H1 (cell line): ENCODE results near the gene ZNF423. TPM values are rescaled to one million over a fixed set of nuclear protein-coding genes. Genes with fewer than 3 reads are reported as not detected.

Experiments
- ASH2L ChIP-seq: fragments of 200-600, 300-600 bp; sonication (generic); IDR thresholded peaks from one replicate; pipeline ENCODE4 v1.7.1; 2017; ENCODE audit warnings: low read length
- BCL11A ChIP-seq, 2 experiments: IDR thresholded peaks; one replicate each; pipeline ENCODE4 v1.6.1; 2011; ENCODE audit warnings: low read depth in 2 of 2, low read length in 2 of 2, mild to moderate bottlenecking in 2 of 2
- BRCA1 ChIP-seq: IDR thresholded peaks from 2 replicates; pipeline ENCODE4 v1.6.1; 2012; ENCODE audit warnings: low read depth, low read length, improper control_type of control experiment
- HDAC2 ChIP-seq, 2 experiments: fragments of 300-600 bp in 1 of 2; sonication (generic) in 1 of 2; IDR thresholded peaks; 2 replicates each; pipeline ENCODE4 v1.6.1; 2011 to 2012; ENCODE audit warnings: low read depth in 2 of 2, low read length in 2 of 2, mild to moderate bottlenecking in 2 of 2, moderate library complexity in 2 of 2, borderline replicate concordance in 1 of 2, inconsistent platforms in 1 of 2
- JUN ChIP-seq: IDR thresholded peaks from 2 replicates; pipeline ENCODE4 v1.6.1; 2011; ENCODE audit warnings: low read depth, mild to moderate bottlenecking, improper control_type of control experiment, low read length
- SRF ChIP-seq: IDR thresholded peaks from 2 replicates; pipeline ENCODE4 v1.6.1; 2011; ENCODE audit warnings: mild to moderate bottlenecking, low read depth, low read length, moderate library complexity
- TEAD4 ChIP-seq: IDR thresholded peaks from 2 replicates; pipeline ENCODE4 v1.6.1; 2012; ENCODE audit warnings: low read depth, low read length, inconsistent platforms, mixed read lengths
- polyA plus RNA-seq, 7 experiments: library from polyadenylated mRNA; depleted of rRNA in 3 of 7; stranded (reverse) in 5 of 7; unstranded in 2 of 7; fragments of >200 nt in 5 of 7; fragments of 200-250 nt in 2 of 7; gene quantifications; 1 replicate in 5 of 7; 2 replicates in 1 of 7; 4 replicates in 1 of 7; pipeline versions ENCODE4 v1.2.1 to v1.2.3, GENCODE V29; 2011 to 2013; ENCODE audit warnings: missing spikeins in 2 of 7, mixed read lengths in 2 of 7
- total RNA-seq: library from RNA; stranded (reverse); fragmentation: NEBNext Ultra II Directional; extraction: Animal tissue kit (Norgen Biotek cat#: 25700); gene quantifications from 2 replicates; pipeline ENCODE4 v1.2.1, GENCODE V29; 2021
- TF ChIP-seq, protein P1 (sequence below): fragments of 300-600 bp; sonication (generic); IDR thresholded peaks from 2 replicates; pipeline ENCODE4 v1.7.1; 2012; ENCODE audit warnings: low read length, moderate library complexity, mild to moderate bottlenecking, inconsistent platforms; ENCODE audit not compliant: insufficient replicate concordance
- TF ChIP-seq, protein P2 (sequence below): IDR thresholded peaks from 2 replicates; pipeline ENCODE4 v1.6.1; 2011; ENCODE audit warnings: low read length, improper control_type of control experiment

The ZNF423 gene
- total and polyA plus RNA-seq, 2 of the 8 experiments (the other 6 are each of a cell fraction or from before 2014, with no cell fraction given) = 38.2 to 52.3 TPM

DNA sequence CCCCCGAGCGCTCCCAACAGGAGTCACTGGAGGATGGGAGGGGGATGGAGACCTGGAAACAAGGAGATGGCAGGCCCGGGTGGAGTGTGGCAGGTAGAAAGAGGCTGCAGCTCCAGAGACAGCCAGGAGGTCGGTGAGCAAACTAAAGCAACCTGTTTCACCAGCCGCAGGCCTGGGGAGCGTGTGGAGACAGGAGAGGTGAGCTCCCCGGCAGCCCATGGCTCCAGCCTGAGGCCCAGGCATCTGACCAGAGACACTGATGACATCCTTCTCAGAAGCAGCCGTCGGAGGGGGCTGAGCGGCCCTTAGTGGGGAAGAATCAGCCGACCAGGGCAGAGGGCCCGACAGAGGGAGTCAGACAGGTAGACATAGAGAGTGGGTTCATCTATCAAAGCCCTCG lies 165.1 kb downstream of the ZNF423 start (continued):
- TF ChIP-seq, protein P1, sequence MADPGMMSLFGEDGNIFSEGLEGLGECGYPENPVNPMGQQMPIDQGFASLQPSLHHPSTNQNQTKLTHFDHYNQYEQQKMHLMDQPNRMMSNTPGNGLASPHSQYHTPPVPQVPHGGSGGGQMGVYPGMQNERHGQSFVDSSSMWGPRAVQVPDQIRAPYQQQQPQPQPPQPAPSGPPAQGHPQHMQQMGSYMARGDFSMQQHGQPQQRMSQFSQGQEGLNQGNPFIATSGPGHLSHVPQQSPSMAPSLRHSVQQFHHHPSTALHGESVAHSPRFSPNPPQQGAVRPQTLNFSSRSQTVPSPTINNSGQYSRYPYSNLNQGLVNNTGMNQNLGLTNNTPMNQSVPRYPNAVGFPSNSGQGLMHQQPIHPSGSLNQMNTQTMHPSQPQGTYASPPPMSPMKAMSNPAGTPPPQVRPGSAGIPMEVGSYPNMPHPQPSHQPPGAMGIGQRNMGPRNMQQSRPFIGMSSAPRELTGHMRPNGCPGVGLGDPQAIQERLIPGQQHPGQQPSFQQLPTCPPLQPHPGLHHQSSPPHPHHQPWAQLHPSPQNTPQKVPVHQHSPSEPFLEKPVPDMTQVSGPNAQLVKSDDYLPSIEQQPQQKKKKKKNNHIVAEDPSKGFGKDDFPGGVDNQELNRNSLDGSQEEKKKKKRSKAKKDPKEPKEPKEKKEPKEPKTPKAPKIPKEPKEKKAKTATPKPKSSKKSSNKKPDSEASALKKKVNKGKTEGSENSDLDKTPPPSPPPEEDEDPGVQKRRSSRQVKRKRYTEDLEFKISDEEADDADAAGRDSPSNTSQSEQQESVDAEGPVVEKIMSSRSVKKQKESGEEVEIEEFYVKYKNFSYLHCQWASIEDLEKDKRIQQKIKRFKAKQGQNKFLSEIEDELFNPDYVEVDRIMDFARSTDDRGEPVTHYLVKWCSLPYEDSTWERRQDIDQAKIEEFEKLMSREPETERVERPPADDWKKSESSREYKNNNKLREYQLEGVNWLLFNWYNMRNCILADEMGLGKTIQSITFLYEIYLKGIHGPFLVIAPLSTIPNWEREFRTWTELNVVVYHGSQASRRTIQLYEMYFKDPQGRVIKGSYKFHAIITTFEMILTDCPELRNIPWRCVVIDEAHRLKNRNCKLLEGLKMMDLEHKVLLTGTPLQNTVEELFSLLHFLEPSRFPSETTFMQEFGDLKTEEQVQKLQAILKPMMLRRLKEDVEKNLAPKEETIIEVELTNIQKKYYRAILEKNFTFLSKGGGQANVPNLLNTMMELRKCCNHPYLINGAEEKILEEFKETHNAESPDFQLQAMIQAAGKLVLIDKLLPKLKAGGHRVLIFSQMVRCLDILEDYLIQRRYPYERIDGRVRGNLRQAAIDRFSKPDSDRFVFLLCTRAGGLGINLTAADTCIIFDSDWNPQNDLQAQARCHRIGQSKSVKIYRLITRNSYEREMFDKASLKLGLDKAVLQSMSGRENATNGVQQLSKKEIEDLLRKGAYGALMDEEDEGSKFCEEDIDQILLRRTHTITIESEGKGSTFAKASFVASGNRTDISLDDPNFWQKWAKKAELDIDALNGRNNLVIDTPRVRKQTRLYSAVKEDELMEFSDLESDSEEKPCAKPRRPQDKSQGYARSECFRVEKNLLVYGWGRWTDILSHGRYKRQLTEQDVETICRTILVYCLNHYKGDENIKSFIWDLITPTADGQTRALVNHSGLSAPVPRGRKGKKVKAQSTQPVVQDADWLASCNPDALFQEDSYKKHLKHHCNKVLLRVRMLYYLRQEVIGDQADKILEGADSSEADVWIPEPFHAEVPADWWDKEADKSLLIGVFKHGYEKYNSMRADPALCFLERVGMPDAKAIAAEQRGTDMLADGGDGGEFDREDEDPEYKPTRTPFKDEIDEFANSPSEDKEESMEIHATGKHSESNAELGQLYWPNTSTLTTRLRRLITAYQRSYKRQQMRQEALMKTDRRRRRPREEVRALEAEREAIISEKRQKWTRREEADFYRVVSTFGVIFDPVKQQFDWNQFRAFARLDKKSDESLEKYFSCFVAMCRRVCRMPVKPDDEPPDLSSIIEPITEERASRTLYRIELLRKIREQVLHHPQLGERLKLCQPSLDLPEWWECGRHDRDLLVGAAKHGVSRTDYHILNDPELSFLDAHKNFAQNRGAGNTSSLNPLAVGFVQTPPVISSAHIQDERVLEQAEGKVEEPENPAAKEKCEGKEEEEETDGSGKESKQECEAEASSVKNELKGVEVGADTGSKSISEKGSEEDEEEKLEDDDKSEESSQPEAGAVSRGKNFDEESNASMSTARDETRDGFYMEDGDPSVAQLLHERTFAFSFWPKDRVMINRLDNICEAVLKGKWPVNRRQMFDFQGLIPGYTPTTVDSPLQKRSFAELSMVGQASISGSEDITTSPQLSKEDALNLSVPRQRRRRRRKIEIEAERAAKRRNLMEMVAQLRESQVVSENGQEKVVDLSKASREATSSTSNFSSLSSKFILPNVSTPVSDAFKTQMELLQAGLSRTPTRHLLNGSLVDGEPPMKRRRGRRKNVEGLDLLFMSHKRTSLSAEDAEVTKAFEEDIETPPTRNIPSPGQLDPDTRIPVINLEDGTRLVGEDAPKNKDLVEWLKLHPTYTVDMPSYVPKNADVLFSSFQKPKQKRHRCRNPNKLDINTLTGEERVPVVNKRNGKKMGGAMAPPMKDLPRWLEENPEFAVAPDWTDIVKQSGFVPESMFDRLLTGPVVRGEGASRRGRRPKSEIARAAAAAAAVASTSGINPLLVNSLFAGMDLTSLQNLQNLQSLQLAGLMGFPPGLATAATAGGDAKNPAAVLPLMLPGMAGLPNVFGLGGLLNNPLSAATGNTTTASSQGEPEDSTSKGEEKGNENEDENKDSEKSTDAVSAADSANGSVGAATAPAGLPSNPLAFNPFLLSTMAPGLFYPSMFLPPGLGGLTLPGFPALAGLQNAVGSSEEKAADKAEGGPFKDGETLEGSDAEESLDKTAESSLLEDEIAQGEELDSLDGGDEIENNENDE = no peak
- no peak for TF ChIP-seq SRF
- TF ChIP-seq, protein P2, sequence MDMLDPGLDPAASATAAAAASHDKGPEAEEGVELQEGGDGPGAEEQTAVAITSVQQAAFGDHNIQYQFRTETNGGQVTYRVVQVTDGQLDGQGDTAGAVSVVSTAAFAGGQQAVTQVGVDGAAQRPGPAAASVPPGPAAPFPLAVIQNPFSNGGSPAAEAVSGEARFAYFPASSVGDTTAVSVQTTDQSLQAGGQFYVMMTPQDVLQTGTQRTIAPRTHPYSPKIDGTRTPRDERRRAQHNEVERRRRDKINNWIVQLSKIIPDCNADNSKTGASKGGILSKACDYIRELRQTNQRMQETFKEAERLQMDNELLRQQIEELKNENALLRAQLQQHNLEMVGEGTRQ = no peak
- TF ChIP-seq HDAC2 (IDR thresholded peaks at IDR 0.05; ENCODE audit: borderline replicate concordance in 1 of 2, low read depth in 2 of 2, low read length in 2 of 2) = no peak
- no peak for TF ChIP-seq TEAD4
- no peak for TF ChIP-seq ASH2L
- no peak for TF ChIP-seq JUN
- TF ChIP-seq BCL11A (IDR thresholded peaks at IDR 0.05; ENCODE audit: low read depth in 2 of 2, low read length in 2 of 2) = no peak
- no peak for TF ChIP-seq BRCA1
